PFSK-1 (cell line): ENCODE data around the gene SUFU.

ENCODE experiments used
- FOXP2 ChIP-seq: optimal IDR thresholded peaks from 2 replicates; pipeline ENCODE3; 2011; ENCODE audit warnings: borderline replicate concordance, control low read depth, inconsistent platforms; ENCODE audit not compliant: insufficient read depth; ENCODE audit errors: extremely low read length, extremely low read depth
- POLR2AphosphoS5 ChIP-seq: IDR thresholded peaks from 2 replicates; pipeline ENCODE4 v1.6.1; 2012; ENCODE audit warnings: low read depth, mild to moderate bottlenecking, control low read depth, low read length, moderate library complexity
- REST ChIP-seq, 2 experiments: IDR thresholded peaks; 2 replicates each; pipeline versions ENCODE4 v1.6.1 to v1.8.0; 2011 to 2012; ENCODE audit warnings: low read depth in 2 of 2, low read length in 2 of 2, control low read depth in 1 of 2, inconsistent platforms in 1 of 2, mild to moderate bottlenecking in 1 of 2, moderate library complexity in 1 of 2; ENCODE audit not compliant: insufficient read depth in 1 of 2
- SIN3A ChIP-seq: IDR thresholded peaks from 2 replicates; pipeline ENCODE4 v1.6.1; 2012; ENCODE audit warnings: mild to moderate bottlenecking, low read length, moderate library complexity, borderline replicate concordance; ENCODE audit not compliant: insufficient read depth
- TAF1 ChIP-seq: IDR thresholded peaks from 2 replicates; pipeline ENCODE4 v1.6.1; 2012; ENCODE audit warnings: low read length, control low read depth, borderline replicate concordance; ENCODE audit not compliant: insufficient read depth

SUFU gene

GRCh38 chr10:102669206-102670064, 165.7 kb downstream of the SUFU start:
- TF ChIP-seq FOXP2 = no peak
- no peak for TF ChIP-seq TAF1
- TF ChIP-seq REST (IDR thresholded peaks at IDR 0.05; ENCODE audit: insufficient read depth in 1 of 2, low read depth in 2 of 2, low read length in 2 of 2) = no peak
- TF ChIP-seq SIN3A = no peak

GRCh38 chr10:102670065-102670670, 166.4 kb downstream of the SUFU start:
- TF ChIP-seq REST (IDR thresholded peaks at IDR 0.05; ENCODE audit: insufficient read depth in 1 of 2, low read depth in 2 of 2, low read length in 2 of 2) (no peak), FOXP2 (no peak), TAF1 (no peak), SIN3A (no peak), POLR2AphosphoS5 (no peak)

GRCh38 chr10:102670871-102671434, 167.2 kb downstream of the SUFU start:
- TF ChIP-seq REST (IDR thresholded peaks at IDR 0.05; ENCODE audit: insufficient read depth in 1 of 2, low read depth in 2 of 2, low read length in 2 of 2) = no peak
- no peak for TF ChIP-seq TAF1
- TF ChIP-seq POLR2AphosphoS5 = no peak
- no peak for TF ChIP-seq SIN3A
- TF ChIP-seq FOXP2 = no peak

- TF ChIP-seq TAF1 = no peak
- TF ChIP-seq REST (IDR thresholded peaks at IDR 0.05; ENCODE audit: insufficient read depth in 1 of 2, low read depth in 2 of 2, low read length in 2 of 2) = no peak
- TF ChIP-seq FOXP2 = no peak
- no peak for TF ChIP-seq POLR2AphosphoS5
- TF ChIP-seq SIN3A = no peak
Measured at GRCh38 chr10:102673236-102673818, 169.6 kb downstream of the SUFU start.
